K562 (cell line): ENCODE measurements around the gene FAM200A. TPM values are rescaled to one million over a fixed set of nuclear protein-coding genes. Genes with fewer than 3 reads are reported as not detected.

Experiments
- ATF2 ChIP-seq: sonication (generic); formaldehyde crosslinking; IDR thresholded peaks from 2 replicates; pipeline ENCODE4 v1.8.1; 2022; ENCODE audit warnings: missing genetic modification reagents
- BRCA1 ChIP-seq, 2 experiments: fragments of 450-650 bp in 1 of 2; sonication (generic) in 1 of 2; formaldehyde crosslinking in 1 of 2; IDR thresholded peaks; 2 replicates each; pipeline versions ENCODE4 v1.5.0 to v1.6.1; 2017 to 2020; ENCODE audit warnings: mild to moderate bottlenecking in 1 of 2, missing genetic modification reagents in 1 of 2
- GTF2A2 ChIP-seq: IDR thresholded peaks from 2 replicates; pipeline ENCODE4 v1.6.1; 2016; ENCODE audit warnings: mild to moderate bottlenecking, missing genetic modification characterization, missing compliant biosample characterization
- KDM5B ChIP-seq: fragments of 200-600 bp; sonication (generic); IDR thresholded peaks from 2 replicates; pipeline ENCODE4 v1.6.1; 2012; ENCODE audit warnings: low read depth, mild to moderate bottlenecking, moderate library complexity, low read length, control low read depth, inconsistent platforms; ENCODE audit not compliant: insufficient replicate concordance
- MGA ChIP-seq: fragments of 450-650 bp; IDR thresholded peaks from 2 replicates; pipeline ENCODE4 v1.6.1; 2016; ENCODE audit warnings: mild to moderate bottlenecking, moderate library complexity
- NCOA6 ChIP-seq: fragments of 450-650 bp; IDR thresholded peaks from 2 replicates; pipeline ENCODE4 v1.6.1; 2017; ENCODE audit warnings: mild to moderate bottlenecking
- RCOR1 ChIP-seq, 2 experiments: IDR thresholded peaks; 2 replicates each; pipeline ENCODE4 v1.6.1; 2012; ENCODE audit warnings: low read depth in 2 of 2, low read length in 2 of 2, borderline replicate concordance in 1 of 2, improper control_type of control experiment in 1 of 2
- SMAD4 ChIP-seq: fragments of 250-450 bp; sonication (Bioruptor Pico); conservative IDR thresholded peaks from 2 replicates; pipeline ENCODE4 v1.8.0; 2021; ENCODE audit warnings: inconsistent platforms, mild to moderate bottlenecking, moderate library complexity
- TARDBP ChIP-seq: fragments of 450-650 bp; IDR thresholded peaks from 2 replicates; pipeline ENCODE4 v1.6.1; 2016
- TRIM24 ChIP-seq, 2 experiments: fragments of 450-650 bp; IDR thresholded peaks; 2 replicates each; pipeline ENCODE4 v1.6.1; 2016
- ZNF644 ChIP-seq: fragments of 200-800 bp; sonication (Bioruptor generic); IDR thresholded peaks from 2 replicates; pipeline ENCODE4 v1.6.1; 2016; ENCODE audit warnings: low read depth, missing genetic modification characterization, missing compliant biosample characterization
- polyA plus RNA-seq, 8 experiments: library from polyadenylated mRNA; depleted of rRNA in 4 of 8; stranded (reverse) in 5 of 8; unstranded in 3 of 8; fragments of >200 nt; fragmentation: Nextera tagmentation in 2 of 8; fragmentation: Illumina TruSeq in 1 of 8; extraction: Ambion mirVana in 2 of 8; extraction: Trizol in 1 of 8; gene quantifications; 2 replicates each; pipeline versions ENCODE4 v1.2.1 to v1.2.3, GENCODE V29; 2011 to 2014; ENCODE audit warnings: inconsistent platforms in 1 of 8, missing spikeins in 1 of 8
- total RNA-seq, 7 experiments: library from RNA; depleted of rRNA in 6 of 7; stranded (reverse); fragments of >200 nt in 6 of 7; fragmentation: Illumina TruSeq in 2 of 7; extraction: Trizol in 2 of 7; gene quantifications; 2 replicates each; pipeline versions ENCODE4 v1.2.1 to v1.2.3, GENCODE V29; 2011 to 2021; ENCODE audit warnings: low replicate concordance in 1 of 7

FAM200A gene
- total and polyA plus RNA-seq, 9 of the 15 experiments (the other 6 are each of a cell fraction or from before 2014, with no cell fraction given) = 3.3 to 11.2 (median 8.3) TPM

- peak; percentile 84 for TF ChIP-seq MGA
- TF ChIP-seq SMAD4 = 0 out of 2 replicates have a peak, but pooled peaks have one; percentile 16
- no peak for TF ChIP-seq TRIM24 (IDR thresholded peaks at IDR 0.05)
- TF ChIP-seq KDM5B = peak; percentile 75
- TF ChIP-seq ZNF644 (tag) = no peak
- peak in 1 of 2 experiments; percentile 77; a peak in 2 of 4 replicates for TF ChIP-seq RCOR1 (IDR thresholded peaks at IDR 0.05; ENCODE audit: borderline replicate concordance in 1 of 2, low read depth in 2 of 2, low read length in 2 of 2)
- TF ChIP-seq TARDBP = peak; percentile 54; the same call in 1 of the 2 replicates
- no peak for TF ChIP-seq BRCA1 (IDR thresholded peaks at IDR 0.05)
- TF ChIP-seq BRCA1 (CRISPR knock-in tag; IDR thresholded peaks at IDR 0.05) = no peak
- no peak for TF ChIP-seq GTF2A2
- no peak for TF ChIP-seq NCOA6
- no peak for TF ChIP-seq ATF2
Observed at GRCh38 chr7:99499721-99500636, 51.9 kb downstream of the FAM200A start, which contains the start of gene ZNF394 (continued).
